MCF 10A (cell line): Measurements from ENCODE around the gene P2RX5. TPM values are rescaled to one million over a fixed set of nuclear protein-coding genes. Genes with fewer than 3 reads are reported as not detected.
"Not testable (repeated sequence)": the region's sequence is repeated elsewhere in the genome, so short reads cannot be mapped to it uniquely, and the experiment has no call there.

Experiments
- BruUV-seq: library from RNA; stranded (reverse); fragments of 400-500 nt; replicated peaks from 2 replicates; lab custom pipeline; 2021; lab: Mats Ljungman, UMichigan
- CTCF ChIA-PET: fragments of 300-600 bp; sonication (Branson Sonifier 250); formaldehyde crosslinking; extraction: SDS; loops from one replicate; lab custom pipeline; 2021; ENCODE audit warnings: antibody characterized with exemption, inconsistent platforms; lab: Yijun Ruan, JAX
- POLR2A ChIA-PET: fragments of 300-600, 350-650 bp; sonication (Branson Sonifier 250); formaldehyde crosslinking; extraction: SDS; loops from one replicate; lab custom pipeline; 2020; ENCODE audit warnings: antibody characterized with exemption, inconsistent platforms; lab: Yijun Ruan, JAX
- DNase-seq: peaks from one replicate; pipeline ENCODE4 v3.0.0-alpha.2; 2018; ENCODE audit not compliant: unreplicated experiment
- H3K27ac Mint-ChIP-seq: one replicate; pipeline ENCODE4 v1.8.0; 2022; ENCODE audit warnings: mild to moderate bottlenecking, low read depth, mixed read lengths; ENCODE audit not compliant: unreplicated experiment
- H3K27me3 Mint-ChIP-seq: one replicate; pipeline ENCODE4 v1.8.0; 2022; ENCODE audit warnings: mixed read lengths; ENCODE audit not compliant: insufficient read depth, unreplicated experiment
- H3K36me3 Mint-ChIP-seq: one replicate; pipeline ENCODE4 v1.8.0; 2022; ENCODE audit warnings: mild to moderate bottlenecking, moderate library complexity, mixed read lengths; ENCODE audit not compliant: insufficient read depth, unreplicated experiment
- H3K4me1 Mint-ChIP-seq: one replicate; pipeline ENCODE4 v1.8.0; 2022; ENCODE audit warnings: mixed read lengths; ENCODE audit not compliant: insufficient read depth, unreplicated experiment
- H3K4me3 Mint-ChIP-seq: one replicate; pipeline ENCODE4 v1.8.0; 2022; ENCODE audit warnings: mild to moderate bottlenecking, moderate library complexity, mixed read lengths; ENCODE audit not compliant: unreplicated experiment
- H3K9me3 Mint-ChIP-seq: one replicate; pipeline ENCODE4 v1.8.0; 2022; ENCODE audit warnings: mixed read lengths; ENCODE audit not compliant: unreplicated experiment
- intact Hi-C: fragments of 100-400 bp; cut with micrococcal nuclease; formaldehyde crosslinking; loops from 2 replicates; pipeline ENCODE4 v1.14.1; 2022
- total RNA-seq: library from RNA; stranded (reverse); gene quantifications from 2 replicates; pipeline ENCODE4 v1.2.3, GENCODE V29; 2022
- TF ChIP-seq, protein P1 (sequence below): fragments of 200-600 bp; IDR thresholded peaks from one replicate; pipeline ENCODE4 v1.8.0; 2022; ENCODE audit warnings: antibody characterized with exemption, mild to moderate bottlenecking; ENCODE audit not compliant: unreplicated experiment

The P2RX5 gene
- total RNA-seq, 1 experiment from 2014 or later = 4.9 TPM

DNA sequence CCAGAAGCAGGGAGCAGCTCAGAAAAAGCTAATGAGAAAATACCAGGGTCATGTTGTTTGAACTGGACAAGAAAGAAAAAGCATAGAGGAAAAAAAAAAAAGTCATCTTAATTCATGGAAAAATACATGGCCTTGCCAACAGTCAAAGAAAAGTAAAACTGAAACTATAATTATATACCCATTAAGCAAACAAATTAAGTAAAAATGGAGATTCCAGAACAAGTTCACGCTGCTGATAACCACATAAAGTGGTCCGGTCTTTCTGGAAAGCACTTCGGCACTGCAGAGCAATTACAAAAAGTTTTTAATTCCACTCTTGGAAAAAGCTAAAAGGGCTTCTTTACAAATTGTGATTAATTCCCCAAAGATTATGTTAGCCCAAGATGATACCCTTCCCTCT is 12.4 kb upstream of the P2RX5 start:
- Mint-ChIP-seq H3K9me3 (no peaks in the 10 kb centered on the region), H3K27ac (no peak overlapping the region), H3K27me3 (no peaks in the 10 kb centered on the region), H3K36me3 (peaks cover 10% of the 10 kb centered on the region), H3K4me3 (no peak overlapping the region), H3K4me1 (no peaks in the 10 kb centered on the region)
- no TSS peak for BruUV-seq
- POLR2A ChIA-PET = interaction anchor here (0.6 kb wide), 2 partner anchors 704 to 1447 kb away, joined by 3 to 5 read pairs; no protein-coding TSS in a partner anchor
- CTCF ChIA-PET = no interaction called here
- intact Hi-C loops = no loop called here
- DNase-seq = no peak
- TF ChIP-seq, protein P1, sequence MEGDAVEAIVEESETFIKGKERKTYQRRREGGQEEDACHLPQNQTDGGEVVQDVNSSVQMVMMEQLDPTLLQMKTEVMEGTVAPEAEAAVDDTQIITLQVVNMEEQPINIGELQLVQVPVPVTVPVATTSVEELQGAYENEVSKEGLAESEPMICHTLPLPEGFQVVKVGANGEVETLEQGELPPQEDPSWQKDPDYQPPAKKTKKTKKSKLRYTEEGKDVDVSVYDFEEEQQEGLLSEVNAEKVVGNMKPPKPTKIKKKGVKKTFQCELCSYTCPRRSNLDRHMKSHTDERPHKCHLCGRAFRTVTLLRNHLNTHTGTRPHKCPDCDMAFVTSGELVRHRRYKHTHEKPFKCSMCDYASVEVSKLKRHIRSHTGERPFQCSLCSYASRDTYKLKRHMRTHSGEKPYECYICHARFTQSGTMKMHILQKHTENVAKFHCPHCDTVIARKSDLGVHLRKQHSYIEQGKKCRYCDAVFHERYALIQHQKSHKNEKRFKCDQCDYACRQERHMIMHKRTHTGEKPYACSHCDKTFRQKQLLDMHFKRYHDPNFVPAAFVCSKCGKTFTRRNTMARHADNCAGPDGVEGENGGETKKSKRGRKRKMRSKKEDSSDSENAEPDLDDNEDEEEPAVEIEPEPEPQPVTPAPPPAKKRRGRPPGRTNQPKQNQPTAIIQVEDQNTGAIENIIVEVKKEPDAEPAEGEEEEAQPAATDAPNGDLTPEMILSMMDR = no peak

DNA sequence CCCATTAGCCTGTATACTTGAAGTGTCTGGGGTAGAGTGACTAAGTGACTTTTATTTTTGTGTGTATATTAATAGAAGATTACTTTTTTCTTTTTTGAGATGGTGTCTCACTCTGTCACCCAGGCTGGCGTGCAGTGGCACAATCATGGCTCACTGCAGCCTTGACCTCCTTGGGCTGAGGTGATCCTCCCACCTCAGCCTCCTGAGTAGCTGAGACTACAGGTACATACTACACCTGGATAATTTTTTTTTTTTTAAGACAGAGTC is 9.7 kb upstream of the P2RX5 start:
- H3K27ac Mint-ChIP-seq, BruUV-seq, H3K4me1 Mint-ChIP-seq, CTCF ChIA-PET, H3K27me3 Mint-ChIP-seq, H3K9me3 Mint-ChIP-seq, H3K36me3 Mint-ChIP-seq, POLR2A ChIA-PET, DNase-seq, H3K4me3 Mint-ChIP-seq, intact Hi-C loops: not testable (repeated sequence)

DNA sequence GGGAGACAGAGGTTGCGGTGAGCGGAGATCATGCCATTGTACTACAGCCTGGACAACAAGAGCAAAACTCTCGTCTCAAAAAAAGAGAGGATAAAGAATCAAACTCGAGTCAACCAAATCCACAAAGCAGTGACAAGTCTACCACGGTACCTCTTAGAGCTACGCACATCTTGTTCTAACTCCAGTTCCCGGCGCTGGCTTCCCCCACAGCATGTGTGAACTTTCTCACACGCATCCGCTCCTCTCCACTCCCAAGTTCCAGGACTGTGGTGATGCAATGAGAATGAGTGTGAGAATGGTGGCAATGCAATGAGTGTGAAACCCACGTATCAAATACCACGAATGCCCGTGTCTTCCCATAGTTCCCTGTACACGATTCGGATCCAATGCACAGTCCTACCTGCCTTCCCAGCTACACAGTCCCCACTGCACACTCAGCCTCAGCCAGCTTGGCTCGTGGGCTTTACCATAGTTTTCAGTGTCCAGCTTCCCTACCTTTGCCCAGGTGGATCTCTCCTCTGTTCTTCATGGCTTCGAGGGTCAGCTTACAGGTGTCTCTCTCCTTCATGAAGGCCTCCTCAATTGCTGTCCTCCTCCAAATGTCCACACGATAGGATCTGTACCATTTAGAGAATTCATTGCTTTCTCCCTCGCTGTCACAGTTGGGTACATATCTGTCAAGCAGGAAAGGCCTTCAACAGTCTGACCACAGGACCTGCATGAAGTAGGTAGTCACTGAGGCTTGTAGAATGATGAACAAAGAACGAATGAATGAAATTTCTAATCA is 9.2 kb upstream of the P2RX5 start:
- no peaks in the 10 kb centered on the region for H3K27me3 Mint-ChIP-seq
- peaks cover 4% of the 10 kb centered on the region for H3K36me3 Mint-ChIP-seq
- TF ChIP-seq, protein P1 = no peak
- no peak overlapping the region for H3K4me3 Mint-ChIP-seq
- no TSS peak for BruUV-seq
- no peak for DNase-seq
- peaks cover 7% of the 10 kb centered on the region for H3K9me3 Mint-ChIP-seq
- ChIA-PET POLR2A (no interaction called here), CTCF (no interaction called here)
- no peak overlapping the region for H3K27ac Mint-ChIP-seq
- intact Hi-C loops = no loop called here
- no peaks in the 10 kb centered on the region for H3K4me1 Mint-ChIP-seq

DNA sequence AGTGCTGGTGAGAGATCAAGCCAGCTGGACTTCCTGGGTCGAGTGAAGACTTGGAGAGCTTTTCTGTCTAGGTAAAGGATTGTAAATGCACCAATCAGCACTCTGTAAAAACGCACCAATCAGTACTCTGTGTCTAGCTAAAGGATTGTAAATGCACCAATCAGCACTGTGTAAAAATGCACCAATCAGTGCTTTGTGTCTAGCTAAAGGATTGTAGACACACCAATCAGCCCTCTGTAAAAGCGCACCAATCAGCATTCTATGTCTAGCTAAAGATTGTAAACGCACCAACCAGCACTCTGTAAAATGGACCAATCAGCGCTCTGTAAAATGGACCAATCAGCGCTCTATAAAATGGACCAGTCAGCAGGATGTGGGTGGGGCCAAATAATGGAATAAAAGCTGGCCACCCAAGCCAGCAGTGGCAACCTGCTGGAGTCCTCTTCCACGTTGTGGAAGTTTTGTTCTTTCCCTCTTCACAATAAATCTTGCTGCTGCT is 6.1 kb upstream of the P2RX5 start:
- H3K27ac Mint-ChIP-seq, H3K4me3 Mint-ChIP-seq, H3K27me3 Mint-ChIP-seq, BruUV-seq, H3K36me3 Mint-ChIP-seq, intact Hi-C loops, H3K4me1 Mint-ChIP-seq, DNase-seq, H3K9me3 Mint-ChIP-seq: not testable (repeated sequence)
- ChIA-PET POLR2A (interaction anchor here (0.8 kb wide), 1 partner anchor 11 kb away, joined by 5 read pairs; no protein-coding TSS in a partner anchor), CTCF (interaction anchor here (0.6 to 0.9 kb wide), 2 partner anchors 19 to 126 kb away, joined by 3 read pairs; no protein-coding TSS in a partner anchor)

DNA sequence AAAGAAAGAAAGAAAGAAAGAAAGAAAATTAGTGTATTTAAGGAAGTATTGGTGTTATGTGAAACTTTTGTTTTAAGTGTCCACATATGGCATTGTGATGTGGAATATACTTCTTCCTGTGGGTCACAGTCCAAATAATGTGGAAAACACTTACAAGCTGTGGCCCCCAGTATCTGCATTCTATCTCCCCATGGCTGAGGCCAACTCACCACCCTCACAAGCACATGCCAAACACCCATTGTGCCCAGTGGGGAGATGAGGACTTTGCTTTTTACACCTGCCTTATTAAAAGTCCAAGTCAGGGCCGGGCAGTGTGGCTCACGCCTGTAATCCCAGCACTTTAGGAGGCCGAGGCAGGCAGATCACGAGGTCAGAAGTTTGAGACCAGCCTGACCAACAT is 4.0 kb upstream of the P2RX5 start:
- intact Hi-C loops = no loop called here
- no TSS peak for BruUV-seq
- ChIA-PET CTCF (interaction anchor here (0.7 kb wide), 1 partner anchor 35 kb away, joined by 3 read pairs; no protein-coding TSS in a partner anchor), POLR2A (no interaction called here)
- TF ChIP-seq, protein P1 = no peak
- no peaks in the 10 kb centered on the region for H3K27me3 Mint-ChIP-seq
- no peak overlapping the region for H3K4me3 Mint-ChIP-seq
- no peaks in the 10 kb centered on the region for H3K4me1 Mint-ChIP-seq
- H3K9me3 Mint-ChIP-seq = peaks cover 7% of the 10 kb centered on the region
- DNase-seq = no peak
- no peak overlapping the region for H3K27ac Mint-ChIP-seq
- peaks cover 4% of the 10 kb centered on the region for H3K36me3 Mint-ChIP-seq
